ENCODE data around the gene SCIMP. TPM values are rescaled to one million over a fixed set of nuclear protein-coding genes. Genes with fewer than 3 reads are reported as not detected.
"Not testable (repeated sequence)": the region's sequence is repeated elsewhere in the genome, so short reads cannot be mapped to it uniquely, and the experiment has no call there.

The SCIMP gene
- polyA plus RNA-seq, 4 donors, result 0.22 to 4.4 (median 3.0) TPM

DNA sequence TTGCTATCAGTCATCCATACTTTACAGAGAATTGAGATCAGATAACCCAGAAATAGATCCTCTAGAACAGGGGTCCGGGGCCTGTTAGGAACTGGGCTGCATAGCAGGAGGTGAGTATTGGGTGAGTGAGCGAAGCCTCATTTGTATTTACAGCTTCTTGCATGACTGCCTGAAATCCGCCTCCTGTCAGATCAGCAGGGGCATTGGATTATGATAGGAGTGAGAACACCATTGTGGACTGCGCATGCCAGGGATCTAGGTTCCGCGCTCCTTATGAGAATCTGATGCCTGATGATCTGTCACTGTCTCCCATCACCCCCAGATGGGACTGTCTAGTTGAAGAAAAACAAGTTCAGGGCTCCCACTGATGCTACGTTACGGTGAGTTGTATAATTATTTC, 13.0 kb upstream of the SCIMP start:
- FAIRE-seq (no peak), DNase-seq (no peak)
- no peaks in the 10 kb centered on the region for H3K9me3 ChIP-seq (ENCODE audit: control insufficient read depth in 2 of 2, insufficient read depth in 1 of 2, low read depth in 1 of 2, low read length in 1 of 2)
- H3K27ac ChIP-seq (ENCODE audit: low read depth in 1 of 3, low read length in 2 of 3), result no peak overlapping the region
- WGBS, 3 donors, result 92 to 95% (median 92%) methylated on average over 8 of the region's 8 CpGs
- no peaks in the 10 kb centered on the region for H3K36me3 ChIP-seq (ENCODE audit: control insufficient read depth in 3 of 3, insufficient read depth in 2 of 3, low read depth in 1 of 3, low read length in 3 of 3)
- H3K4me1 ChIP-seq (ENCODE audit: control insufficient read depth in 3 of 3, insufficient read depth in 2 of 3, low read depth in 1 of 3, low read length in 2 of 3), result peaks cover 0 to 5% (median 2%) of the 10 kb centered on the region in 3 donors
- H3K4me3 ChIP-seq (ENCODE audit: low read depth in 1 of 3, low read length in 3 of 3), result no peak overlapping the region
- H3K27me3 ChIP-seq (ENCODE audit: control insufficient read depth in 3 of 3, insufficient read depth in 3 of 3, low read length in 3 of 3), result no peaks in the 10 kb centered on the region

DNA sequence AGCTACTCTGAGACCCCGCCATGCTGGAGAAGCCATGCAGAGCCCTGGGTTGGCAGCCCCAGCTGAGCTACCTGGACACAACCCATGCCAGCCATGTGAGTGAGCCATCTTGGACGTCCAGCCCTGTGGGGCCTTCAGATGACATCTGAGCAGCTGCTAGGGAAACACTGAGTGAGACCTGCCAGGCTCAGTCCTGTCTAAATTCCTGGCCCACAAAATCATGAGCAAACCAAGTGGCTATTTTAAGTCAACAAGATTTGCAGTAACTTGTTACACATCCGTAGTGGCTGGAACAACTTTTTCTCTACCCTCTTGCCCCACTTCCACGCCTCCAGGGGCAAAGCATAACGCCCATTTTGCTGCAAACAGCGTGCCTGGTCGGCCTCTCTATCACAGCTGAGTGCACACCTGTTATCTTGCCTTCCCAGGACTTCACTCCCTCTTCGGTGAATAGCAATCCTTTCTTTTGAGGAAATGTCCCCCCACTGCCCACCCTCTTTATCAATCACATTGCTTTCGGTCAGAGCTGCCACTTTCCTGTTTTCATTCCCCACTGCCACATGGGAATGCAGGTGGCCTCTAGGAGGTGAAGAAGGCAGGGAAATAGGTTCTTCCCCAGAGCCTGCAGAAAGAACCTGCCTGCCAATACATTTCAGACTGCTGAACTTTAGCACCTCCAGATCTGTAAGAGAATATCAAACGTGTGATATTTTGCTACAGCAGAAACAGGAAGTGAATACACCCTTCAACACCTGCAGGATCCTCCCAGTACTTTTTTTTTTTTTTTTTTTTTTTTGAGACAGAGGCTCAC, 7.4 kb upstream of the SCIMP start:
- H3K4me3 ChIP-seq (ENCODE audit: low read depth in 1 of 3, low read length in 3 of 3), result no peak overlapping the region
- no peaks in the 10 kb centered on the region for H3K27me3 ChIP-seq (ENCODE audit: control insufficient read depth in 3 of 3, insufficient read depth in 3 of 3, low read length in 3 of 3)
- 20 to 48% (median 30%) methylated on average over 10 of the region's 10 CpGs for WGBS, 3 donors
- DNase-seq (peak; percentile 83 to 87), FAIRE-seq (no peak)
- peak overlapping the region; percentile 53 to 95 (median 90) for H3K27ac ChIP-seq (ENCODE audit: low read depth in 1 of 3, low read length in 2 of 3)
- peaks cover 0 to 6% of the 10 kb centered on the region in 2 donors for H3K9me3 ChIP-seq (ENCODE audit: control insufficient read depth in 2 of 2, insufficient read depth in 1 of 2, low read depth in 1 of 2, low read length in 1 of 2)
- H3K4me1 ChIP-seq (ENCODE audit: control insufficient read depth in 3 of 3, insufficient read depth in 2 of 3, low read depth in 1 of 3, low read length in 2 of 3), result peaks cover 0 to 14% (median 2%) of the 10 kb centered on the region in 3 donors
- no peaks in the 10 kb centered on the region for H3K36me3 ChIP-seq (ENCODE audit: control insufficient read depth in 3 of 3, insufficient read depth in 2 of 3, low read depth in 1 of 3, low read length in 3 of 3)

GRCh38 chr17:5239769-5240168, 5.1 kb upstream of the SCIMP start:
- not testable (repeated sequence) for H3K9me3 ChIP-seq (ENCODE audit: control insufficient read depth in 2 of 2, insufficient read depth in 1 of 2, low read depth in 1 of 2, low read length in 1 of 2); FAIRE-seq; H3K27me3 ChIP-seq (ENCODE audit: control insufficient read depth in 3 of 3, insufficient read depth in 3 of 3, low read length in 3 of 3); H3K27ac ChIP-seq (ENCODE audit: low read depth in 1 of 3, low read length in 2 of 3); H3K4me3 ChIP-seq (ENCODE audit: low read depth in 1 of 3, low read length in 3 of 3); DNase-seq; H3K36me3 ChIP-seq (ENCODE audit: control insufficient read depth in 3 of 3, insufficient read depth in 2 of 3, low read depth in 1 of 3, low read length in 3 of 3)
- peaks cover 0 to 14% (median 2%) of the 10 kb centered on the region in 3 donors for H3K4me1 ChIP-seq (ENCODE audit: control insufficient read depth in 3 of 3, insufficient read depth in 2 of 3, low read depth in 1 of 3, low read length in 2 of 3)
- 68 to 85% (median 83%) methylated on average over 6 to 7 of the region's 7 CpGs for WGBS, 3 donors

GRCh38 chr17:5238333-5238732, 3.7 kb upstream of the SCIMP start:
- H3K27ac ChIP-seq (ENCODE audit: low read depth in 1 of 3, low read length in 2 of 3), result no peak overlapping the region
- no peaks in the 10 kb centered on the region for H3K27me3 ChIP-seq (ENCODE audit: control insufficient read depth in 3 of 3, insufficient read depth in 3 of 3, low read length in 3 of 3)
- peaks cover 0 to 6% (median 0%) of the 10 kb centered on the region in 3 donors for H3K36me3 ChIP-seq (ENCODE audit: control insufficient read depth in 3 of 3, insufficient read depth in 2 of 3, low read depth in 1 of 3, low read length in 3 of 3)
- no peak for DNase-seq
- 63 to 75% (median 68%) methylated on average over 4 of the region's 4 CpGs for WGBS, 3 donors
- peaks cover 0 to 14% (median 2%) of the 10 kb centered on the region in 3 donors for H3K4me1 ChIP-seq (ENCODE audit: control insufficient read depth in 3 of 3, insufficient read depth in 2 of 3, low read depth in 1 of 3, low read length in 2 of 3)
- no peak overlapping the region for H3K4me3 ChIP-seq (ENCODE audit: low read depth in 1 of 3, low read length in 3 of 3)
- FAIRE-seq, result no peak
- H3K9me3 ChIP-seq (ENCODE audit: control insufficient read depth in 2 of 2, insufficient read depth in 1 of 2, low read depth in 1 of 2, low read length in 1 of 2), result peaks cover 0 to 6% of the 10 kb centered on the region in 2 donors

GRCh38 chr17:5237541-5238016, 2.9 kb upstream of the SCIMP start:
- DNase-seq (peak; percentile 55 to 59), FAIRE-seq (no peak)
- no peak overlapping the region for H3K4me3 ChIP-seq (ENCODE audit: low read depth in 1 of 3, low read length in 3 of 3)
- H3K4me1 ChIP-seq (ENCODE audit: control insufficient read depth in 3 of 3, insufficient read depth in 2 of 3, low read depth in 1 of 3, low read length in 2 of 3), result peaks cover 0 to 9% (median 0%) of the 10 kb centered on the region in 3 donors
- peaks cover 0 to 6% (median 0%) of the 10 kb centered on the region in 3 donors for H3K36me3 ChIP-seq (ENCODE audit: control insufficient read depth in 3 of 3, insufficient read depth in 2 of 3, low read depth in 1 of 3, low read length in 3 of 3)
- no peak overlapping the region for H3K27ac ChIP-seq (ENCODE audit: low read depth in 1 of 3, low read length in 2 of 3)
- H3K27me3 ChIP-seq (ENCODE audit: control insufficient read depth in 3 of 3, insufficient read depth in 3 of 3, low read length in 3 of 3), result no peaks in the 10 kb centered on the region
- peaks cover 0 to 6% of the 10 kb centered on the region in 2 donors for H3K9me3 ChIP-seq (ENCODE audit: control insufficient read depth in 2 of 2, insufficient read depth in 1 of 2, low read depth in 1 of 2, low read length in 1 of 2)
- WGBS, 3 donors, result 35 to 45% (median 39%) methylated on average over 6 of the region's 6 CpGs

- no peak overlapping the region for H3K4me3 ChIP-seq (ENCODE audit: low read depth in 1 of 3, low read length in 3 of 3)
- DNase-seq (no peak), FAIRE-seq (no peak)
- no peaks in the 10 kb centered on the region for H3K27me3 ChIP-seq (ENCODE audit: control insufficient read depth in 3 of 3, insufficient read depth in 3 of 3, low read length in 3 of 3)
- WGBS, 3 donors, result 64 to 89% (median 82%) methylated on average over 3 of the region's 3 CpGs
- peaks cover 0 to 9% (median 0%) of the 10 kb centered on the region in 3 donors for H3K4me1 ChIP-seq (ENCODE audit: control insufficient read depth in 3 of 3, insufficient read depth in 2 of 3, low read depth in 1 of 3, low read length in 2 of 3)
- peaks cover 0 to 6% of the 10 kb centered on the region in 2 donors for H3K9me3 ChIP-seq (ENCODE audit: control insufficient read depth in 2 of 2, insufficient read depth in 1 of 2, low read depth in 1 of 2, low read length in 1 of 2)
- no peak overlapping the region for H3K27ac ChIP-seq (ENCODE audit: low read depth in 1 of 3, low read length in 2 of 3)
- H3K36me3 ChIP-seq (ENCODE audit: control insufficient read depth in 3 of 3, insufficient read depth in 2 of 3, low read depth in 1 of 3, low read length in 3 of 3), result peaks cover 0 to 6% (median 0%) of the 10 kb centered on the region in 3 donors
These were observed 2.4 kb upstream of the SCIMP start for GRCh38 chr17:5236938-5237540.

DNA sequence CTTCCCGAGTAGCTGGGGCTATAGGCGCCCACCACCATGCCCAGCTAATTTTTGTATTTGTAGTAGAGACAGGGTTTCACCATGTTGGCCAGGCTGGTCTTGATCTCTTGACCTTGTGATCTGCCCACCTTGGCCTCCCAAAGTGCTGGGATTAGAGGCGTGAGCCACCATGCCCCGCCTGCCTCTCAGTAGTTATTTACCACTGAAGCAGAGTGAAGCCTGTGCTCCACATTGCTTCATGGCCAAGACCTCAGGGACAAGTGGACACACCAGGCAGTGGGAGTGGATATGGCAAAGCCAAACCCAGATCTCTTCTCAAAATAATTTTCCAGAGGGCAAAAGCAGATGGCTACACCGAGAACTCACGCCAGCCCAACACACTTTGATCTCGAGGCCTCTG, 1.2 kb downstream of the SCIMP start:
- H3K4me3 ChIP-seq (ENCODE audit: low read depth in 1 of 3, low read length in 3 of 3); FAIRE-seq; H3K9me3 ChIP-seq (ENCODE audit: control insufficient read depth in 2 of 2, insufficient read depth in 1 of 2, low read depth in 1 of 2, low read length in 1 of 2); H3K27ac ChIP-seq (ENCODE audit: low read depth in 1 of 3, low read length in 2 of 3); DNase-seq; H3K4me1 ChIP-seq (ENCODE audit: control insufficient read depth in 3 of 3, insufficient read depth in 2 of 3, low read depth in 1 of 3, low read length in 2 of 3); H3K27me3 ChIP-seq (ENCODE audit: control insufficient read depth in 3 of 3, insufficient read depth in 3 of 3, low read length in 3 of 3): not testable (repeated sequence)
- 91 to 96% (median 95%) methylated on average over 6 to 7 of the region's 7 CpGs for WGBS, 3 donors
- H3K36me3 ChIP-seq (ENCODE audit: control insufficient read depth in 3 of 3, insufficient read depth in 2 of 3, low read depth in 1 of 3, low read length in 3 of 3), result peaks cover 0 to 12% (median 0%) of the 10 kb centered on the region in 3 donors

DNA sequence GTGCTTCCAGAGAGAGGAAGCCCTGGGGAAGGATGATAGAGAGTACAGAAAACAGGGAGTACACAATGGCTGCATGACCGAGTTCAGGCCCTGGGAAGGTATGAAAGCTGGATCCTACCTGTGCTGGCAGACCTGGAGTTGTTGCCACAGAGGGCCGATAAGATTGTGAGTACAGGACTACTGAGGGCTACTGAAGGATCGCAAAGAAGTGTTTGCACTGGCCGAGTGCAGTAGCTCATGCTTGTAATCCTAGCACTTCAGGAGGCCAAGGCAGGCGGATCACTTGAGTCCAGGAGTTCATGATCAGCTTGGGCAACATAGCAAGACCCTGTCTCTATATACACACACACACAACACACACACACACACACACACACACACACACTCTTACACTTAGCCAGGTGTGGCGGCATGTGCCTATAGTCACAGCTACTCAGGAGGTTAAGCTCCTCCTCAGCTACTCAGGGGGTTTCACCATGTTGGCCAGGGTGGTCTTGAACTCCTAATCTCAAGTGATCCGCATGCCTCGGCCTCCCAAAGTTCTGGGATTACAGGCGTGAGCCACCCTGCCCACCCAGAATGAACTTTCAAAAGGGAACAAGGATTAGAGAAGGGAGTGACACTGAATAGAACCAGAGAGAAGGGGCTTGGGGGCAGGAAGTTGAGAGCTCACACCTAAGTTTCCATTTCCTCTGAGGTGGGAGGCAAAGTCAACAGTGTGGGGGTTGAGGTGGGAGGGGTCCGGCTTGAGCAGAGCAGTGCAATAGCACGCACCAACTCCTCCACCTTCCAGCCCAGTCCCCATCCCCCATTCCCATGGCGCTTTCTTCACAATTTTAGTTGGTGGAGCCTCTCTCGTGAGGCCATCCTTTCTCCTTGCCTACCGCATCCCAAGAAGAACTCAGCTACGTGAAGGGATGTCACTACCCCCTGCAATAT, 7.5 kb downstream of the SCIMP start:
- FAIRE-seq, result no peak
- Histone ChIP-seq H3K27me3 (ENCODE audit: control insufficient read depth in 3 of 3, insufficient read depth in 3 of 3, low read length in 3 of 3) (no peaks in the 10 kb centered on the region), H3K36me3 (ENCODE audit: control insufficient read depth in 3 of 3, insufficient read depth in 2 of 3, low read depth in 1 of 3, low read length in 3 of 3) (peaks cover 0 to 29% (median 0%) of the 10 kb centered on the region in 3 donors), H3K4me1 (ENCODE audit: control insufficient read depth in 3 of 3, insufficient read depth in 2 of 3, low read depth in 1 of 3, low read length in 2 of 3) (peaks cover 0 to 2% (median 0%) of the 10 kb centered on the region in 3 donors), H3K9me3 (ENCODE audit: control insufficient read depth in 2 of 2, insufficient read depth in 1 of 2, low read depth in 1 of 2, low read length in 1 of 2) (no peaks in the 10 kb centered on the region), H3K27ac (ENCODE audit: low read depth in 1 of 3, low read length in 2 of 3) (peak overlapping the region in 1 of 3 donors; percentile 66), H3K4me3 (ENCODE audit: low read depth in 1 of 3, low read length in 3 of 3) (no peak overlapping the region)
- WGBS, 3 donors, result 83 to 94% (median 91%) methylated on average over 14 to 15 of the region's 15 CpGs
- no peak for DNase-seq

All from small intestine (tissue), 7 donors.